ENCODE results near the gene CNIH3.
A peak's percentile ranks its signal among the peaks of the same experiment; 100 is the strongest.

CNIH3 gene

DNA sequence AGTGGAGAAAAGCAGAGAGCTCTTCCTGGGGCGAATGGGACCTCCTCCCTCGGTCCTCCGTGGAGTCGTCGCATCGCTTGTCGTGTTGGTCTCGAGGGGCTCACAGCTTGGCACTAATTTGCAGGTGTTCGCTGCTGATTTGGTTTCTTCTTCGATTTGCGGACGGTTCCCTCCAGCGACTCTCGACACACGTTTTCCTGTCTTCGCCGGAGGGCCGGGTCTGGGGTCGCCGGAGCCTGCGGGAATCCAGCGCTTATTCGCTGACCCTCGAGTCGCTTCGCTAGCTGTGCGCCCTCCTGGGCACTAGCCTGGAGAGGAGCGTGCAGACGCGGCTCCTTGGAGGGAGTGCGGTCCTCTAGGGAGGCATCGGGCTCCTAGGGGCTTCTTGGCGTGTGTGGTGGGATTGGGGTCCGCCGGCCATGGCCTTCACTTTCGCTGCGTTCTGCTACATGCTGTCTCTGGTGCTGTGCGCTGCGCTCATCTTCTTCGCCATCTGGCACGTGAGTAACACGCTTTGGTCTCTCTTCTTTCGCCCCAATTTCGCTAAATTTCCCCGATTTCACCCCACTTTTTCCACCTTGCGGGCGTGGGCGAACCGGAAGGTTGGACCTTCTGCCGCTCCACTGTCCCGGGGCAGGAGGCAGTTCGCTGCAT is 766 bp downstream of the CNIH3 start:
- peak; percentile 41 for DNase-seq

GRCh38 chr1:224617410-224618355 is 1.6 kb downstream of the CNIH3 start:
- DNase-seq: no peak

- DNase-seq: no peak
Measured at GRCh38 chr1:224619209-224619608, 3.1 kb downstream of the CNIH3 start.

- DNase-seq: no peak
Measured at GRCh38 chr1:224620105-224620504, 4.0 kb downstream of the CNIH3 start.

DNA sequence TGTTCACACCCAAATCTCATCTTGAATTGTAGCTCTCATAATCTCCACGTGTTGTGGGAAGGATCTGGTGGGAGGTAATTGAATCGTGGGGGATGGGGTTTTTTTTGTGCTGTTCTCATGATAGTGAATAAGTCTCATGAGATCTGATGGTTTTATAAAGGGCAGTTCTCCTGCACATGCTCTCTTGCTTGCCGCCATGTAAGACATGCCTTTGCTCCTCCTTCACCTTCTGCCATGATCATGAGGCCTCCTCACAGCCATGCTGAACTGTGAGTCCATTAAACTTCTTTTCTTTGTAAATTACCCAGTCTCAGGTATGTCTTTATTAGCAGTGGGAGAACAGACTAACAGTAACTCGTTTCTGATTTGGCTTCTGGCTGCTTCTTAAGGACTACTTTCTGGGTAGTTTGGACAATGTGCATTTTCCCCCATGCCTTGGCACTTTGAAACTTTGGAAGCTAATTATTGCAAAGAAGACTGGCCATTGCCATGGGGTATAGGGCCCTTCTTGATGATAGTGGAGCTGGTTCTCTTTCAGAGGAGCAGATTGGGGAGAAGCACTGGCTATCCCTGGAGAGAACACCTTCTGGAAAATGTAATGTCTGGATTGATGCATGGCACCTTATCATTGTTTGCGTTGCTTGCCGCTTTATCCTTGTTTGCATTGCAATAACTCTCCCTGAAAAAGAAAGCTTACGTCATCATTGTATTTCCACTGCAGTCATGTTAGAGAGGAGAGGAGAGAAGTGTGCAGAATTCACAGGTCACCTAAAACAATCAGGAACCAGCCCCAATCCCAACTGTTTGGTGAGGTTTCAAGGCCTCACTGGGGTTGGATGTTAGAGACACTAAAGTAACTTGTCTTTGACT is 5.9 kb downstream of the CNIH3 start:
- no peak for DNase-seq

- DNase-seq: no peak
Measured at GRCh38 chr1:224622831-224623230, 6.7 kb downstream of the CNIH3 start.

DNA sequence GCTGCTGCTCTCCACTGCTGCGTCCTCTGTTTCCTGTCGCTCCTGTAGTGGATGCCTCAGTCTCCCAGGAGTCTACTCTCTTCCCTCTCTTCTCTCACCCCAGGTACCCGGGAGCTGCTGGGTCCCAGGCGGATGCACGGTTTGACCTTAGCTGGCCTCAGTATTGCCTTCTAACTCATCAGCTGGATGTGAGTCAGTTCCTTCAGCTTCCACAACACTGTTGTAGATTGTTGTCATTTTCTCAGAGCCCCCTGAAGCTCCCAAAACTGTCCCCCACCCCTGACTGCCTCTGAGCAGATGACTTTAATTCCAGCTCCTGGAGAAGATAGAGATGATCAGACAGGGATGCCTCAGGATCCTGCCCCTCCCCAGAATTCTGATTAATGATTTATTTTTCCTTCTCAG is 7.2 kb downstream of the CNIH3 start:
- DNase-seq: no peak

GRCh38 chr1:224623743-224624333 is 7.7 kb downstream of the CNIH3 start:
- DNase-seq: no peak

GRCh38 chr1:224624432-224624831 is 8.3 kb downstream of the CNIH3 start:
- DNase-seq: no peak

DNA sequence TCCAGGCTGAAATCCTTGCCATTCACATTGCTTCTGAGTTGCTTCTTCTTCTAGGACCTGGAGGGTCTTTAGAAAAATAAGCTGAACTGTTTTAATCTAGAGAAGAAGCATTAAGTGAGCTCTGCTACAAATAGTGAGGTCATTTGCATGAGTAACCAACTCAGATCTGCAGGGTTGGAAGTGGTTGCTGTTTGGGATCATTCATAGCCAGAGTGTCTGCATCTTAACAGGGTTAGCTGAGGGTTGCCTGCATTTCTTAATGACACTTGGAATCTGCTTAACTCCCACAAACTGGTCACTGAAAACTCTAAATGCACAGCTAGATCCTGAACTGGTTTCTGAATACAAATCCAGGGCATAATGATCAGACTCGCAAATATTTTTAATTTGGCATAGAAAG is 9.9 kb downstream of the CNIH3 start:
- DNase-seq: no peak

- no peak for DNase-seq
Measured at GRCh38 chr1:224629965-224630364, 13.8 kb downstream of the CNIH3 start.

GRCh38 chr1:224631462-224632115 is 15.5 kb downstream of the CNIH3 start:
- DNase-seq: no peak

GRCh38 chr1:224632381-224632871 is 16.3 kb downstream of the CNIH3 start:
- DNase-seq: no peak

- DNase-seq: no peak
Measured at GRCh38 chr1:224632921-224633321, 16.8 kb downstream of the CNIH3 start.

GRCh38 chr1:224635356-224635755 is 19.2 kb downstream of the CNIH3 start:
- no peak for DNase-seq

- DNase-seq: no peak
Measured at GRCh38 chr1:224637515-224637914, 21.4 kb downstream of the CNIH3 start.

DNA sequence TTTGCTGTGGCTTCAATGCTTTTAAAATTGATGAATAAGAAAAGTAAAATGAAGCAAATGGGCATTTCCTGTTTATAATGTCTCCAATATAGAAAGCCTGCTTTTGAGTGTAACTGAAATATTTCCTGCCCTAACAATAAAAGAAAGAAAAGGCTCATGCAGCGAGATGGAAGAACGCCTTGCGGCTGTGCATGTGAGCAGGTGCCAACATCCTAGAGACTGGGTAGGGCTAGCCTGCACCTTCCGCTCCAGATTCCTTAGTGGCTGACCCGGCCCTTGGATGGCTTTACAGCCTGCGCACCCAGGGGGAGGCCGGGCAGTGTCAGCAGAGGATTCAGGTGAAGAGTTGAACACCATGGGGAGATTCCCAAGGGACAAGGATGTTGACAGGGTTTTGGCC is 21.8 kb downstream of the CNIH3 start:
- DNase-seq: no peak

GRCh38 chr1:224639426-224639975 is 23.4 kb downstream of the CNIH3 start:
- no peak for DNase-seq

- no peak for DNase-seq
Measured at GRCh38 chr1:224640018-224640417, 23.9 kb downstream of the CNIH3 start.

- no peak for DNase-seq
Measured at GRCh38 chr1:224640587-224640986, 24.5 kb downstream of the CNIH3 start.

DNA sequence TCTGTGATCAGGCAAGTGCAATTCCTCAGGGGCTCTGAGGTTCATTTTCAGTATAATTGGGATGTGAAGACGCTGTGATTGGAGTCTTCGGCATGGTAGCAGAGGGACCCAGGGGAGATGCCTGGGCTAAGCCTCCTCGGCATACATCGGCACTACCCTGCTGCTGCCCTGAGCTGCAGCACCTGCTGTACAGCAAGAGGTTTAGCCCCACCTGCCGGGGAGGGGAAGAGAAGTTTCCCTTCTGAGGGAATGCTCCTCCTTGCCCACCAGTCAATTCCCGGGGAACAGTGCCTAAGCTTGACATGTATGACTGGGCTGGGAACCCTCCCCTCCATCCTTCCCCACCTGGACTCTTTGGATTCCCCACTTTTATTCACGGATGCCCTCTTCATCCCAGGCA is 24.9 kb downstream of the CNIH3 start:
- no peak for DNase-seq

DNA sequence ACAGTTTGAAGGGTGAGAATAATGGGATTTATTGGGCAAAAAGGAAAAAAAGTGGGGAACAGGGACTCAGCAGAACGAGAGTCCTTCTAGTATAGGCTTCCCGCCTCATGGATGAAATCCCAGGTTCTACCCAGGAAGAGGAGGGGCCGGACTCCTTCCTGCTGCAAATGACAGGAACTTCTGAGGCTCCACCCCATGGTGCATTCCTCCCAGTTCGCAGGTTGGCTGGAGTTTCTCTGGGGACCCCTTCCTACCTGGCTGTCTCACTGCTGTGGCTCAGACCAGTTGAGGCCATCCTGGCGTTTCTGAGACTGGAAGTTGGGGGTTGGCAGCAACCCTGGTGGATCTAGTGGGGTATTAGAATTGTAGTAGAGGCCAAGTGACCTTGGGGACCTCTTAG is 27.5 kb downstream of the CNIH3 start:
- no peak for DNase-seq
